Measurements from ENCODE around the gene KCNB1. TPM values are rescaled to one million over a fixed set of nuclear protein-coding genes. Genes with fewer than 3 reads are reported as not detected.

The KCNB1 gene
- total and polyA plus RNA-seq, 2 of the 4 experiments (the other 2 are of a cell fraction), result 0.05 TPM; not detected in 1

DNA sequence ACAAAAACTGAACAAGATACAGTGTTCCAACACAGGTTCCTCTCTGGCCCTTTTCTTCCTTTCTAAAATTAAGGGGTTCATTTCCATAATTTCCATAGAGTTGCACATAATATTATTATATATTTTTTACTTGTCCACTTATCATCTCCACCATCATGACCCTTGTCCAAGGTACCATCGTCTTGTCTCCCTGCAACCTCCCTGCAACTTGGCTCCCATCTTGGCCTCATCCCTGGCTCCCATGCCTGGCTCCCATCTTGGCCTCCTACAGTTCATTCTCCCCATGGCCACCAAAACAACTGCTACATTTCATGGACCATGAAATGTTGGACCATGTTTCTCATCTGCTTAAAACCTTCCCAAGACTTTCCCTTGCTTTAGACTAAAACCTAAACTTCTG is 3.1 kb upstream of the KCNB1 start:
- 60% methylated on average over 1 of the region's 1 CpG; no CpG with 5 or more reads in 1 of the 2 experiments for WGBS, 2 experiments (ENCODE audit: extremely low coverage in 2 of 2, insufficient read length in 1 of 2)
- POLR2A ChIA-PET (ENCODE audit: unreplicated experiment), result no interaction called here

More for the DNA sequence above, 3.1 kb upstream of the KCNB1 start:
- H3K36me3 ChIP-seq (ENCODE audit: control insufficient read depth, insufficient read depth, low read length), result no peaks in the 10 kb centered on the region
- H2BK15ac ChIP-seq (ENCODE audit: low read depth, low read length), result no peak overlapping the region
- in situ Hi-C loops (cut with MboI; ENCODE audit: low sequenced_read_pairs), result no loop called here
- H4K20me1 ChIP-seq (ENCODE audit: insufficient read depth, low read length), result 0 out of 2 replicates have a peak, but pooled peaks cover 6% of the 10 kb centered on the region
- CTCF ChIA-PET, result interaction anchor here (2.7 kb wide), 1 partner anchor 9 kb away, joined by 7 read pairs; no protein-coding TSS in a partner anchor
- intact Hi-C loops (cut with micrococcal nuclease), result loop anchor here (10.0 kb wide), 1 partner anchor 101 kb away; no protein-coding TSS in a partner anchor
- dilution Hi-C loops (cut with HindIII; ENCODE audit: low sequenced_read_pairs, unreplicated experiment), result no loop called here
- no peaks in the 10 kb centered on the region for H3K4me1 ChIP-seq (ENCODE audit: control insufficient read depth, insufficient read depth, low read length)
- H2BK5ac ChIP-seq (ENCODE audit: low read depth, low read length, poor library complexity, severe bottlenecking), result no peak overlapping the region
- H3K4me3 ChIP-seq (ENCODE audit: insufficient read depth, low read depth, low read length), result no peak overlapping the region
- H3K9me3 ChIP-seq (ENCODE audit: control insufficient read depth, insufficient read depth, low read length), result no peaks in the 10 kb centered on the region
- no peak overlapping the region for H3K14ac ChIP-seq (replicated peaks; ENCODE audit: low read depth, low read length)
- no peak overlapping the region for H3K4me2 ChIP-seq (ENCODE audit: low read depth, low read length)
- no peak overlapping the region for H2BK20ac ChIP-seq (ENCODE audit: low read depth, low read length)
- H2AK9ac ChIP-seq (replicated peaks; ENCODE audit: low read depth, low read length, poor library complexity), result no peak overlapping the region
- ATAC-seq (ENCODE audit: low read depth) (no peak), DNase-seq (no peak)
- H3K56ac ChIP-seq (ENCODE audit: extremely low read depth, insufficient read depth, low read length), result no peak overlapping the region
- no peaks in the 10 kb centered on the region for H3K9me1 ChIP-seq (ENCODE audit: insufficient read depth, low read length)
- H3K9ac ChIP-seq (ENCODE audit: low read depth, low read length), result no peak overlapping the region
- no peak overlapping the region for H3K23ac ChIP-seq (ENCODE audit: low read depth, low read length)
- no TSS peak for BruUV-seq (replicated peaks)
- no peak overlapping the region for H2AFZ ChIP-seq (replicated peaks; ENCODE audit: low read length, poor library complexity)
- no peak overlapping the region for H4K5ac ChIP-seq (ENCODE audit: low read depth, low read length)
- H4K91ac ChIP-seq (ENCODE audit: insufficient read depth, low read depth, low read length), result no peak overlapping the region
- no peak overlapping the region for H3K4ac ChIP-seq (ENCODE audit: low read depth, low read length)
- H4K8ac ChIP-seq (ENCODE audit: low read depth in 2 of 2, low read length in 2 of 2), result no peak overlapping the region
- TF ChIP-seq CEBPB (IDR thresholded peaks at IDR 0.05; ENCODE audit: low read depth, low read length) (no peak), CTCF (conservative IDR thresholded peaks at IDR 0.05; ENCODE audit: low read depth, low read length) (no peak), RAD21 (IDR thresholded peaks at IDR 0.05; ENCODE audit: low read length) (no peak), RFX5 (IDR thresholded peaks at IDR 0.05; ENCODE audit: low read depth, low read length) (no peak)
- TF ChIP-seq, protein P1, sequence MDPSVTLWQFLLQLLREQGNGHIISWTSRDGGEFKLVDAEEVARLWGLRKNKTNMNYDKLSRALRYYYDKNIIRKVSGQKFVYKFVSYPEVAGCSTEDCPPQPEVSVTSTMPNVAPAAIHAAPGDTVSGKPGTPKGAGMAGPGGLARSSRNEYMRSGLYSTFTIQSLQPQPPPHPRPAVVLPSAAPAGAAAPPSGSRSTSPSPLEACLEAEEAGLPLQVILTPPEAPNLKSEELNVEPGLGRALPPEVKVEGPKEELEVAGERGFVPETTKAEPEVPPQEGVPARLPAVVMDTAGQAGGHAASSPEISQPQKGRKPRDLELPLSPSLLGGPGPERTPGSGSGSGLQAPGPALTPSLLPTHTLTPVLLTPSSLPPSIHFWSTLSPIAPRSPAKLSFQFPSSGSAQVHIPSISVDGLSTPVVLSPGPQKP (IDR thresholded peaks at IDR 0.05; ENCODE audit: borderline replicate concordance, low read depth, low read length), result no peak
- H2AK5ac ChIP-seq (ENCODE audit: low read depth, low read length), result no peak overlapping the region
- H3K27me3 ChIP-seq (ENCODE audit: control insufficient read depth, insufficient read depth, low read length), result peaks cover 51% of the 10 kb centered on the region
- no peak overlapping the region for H2BK120ac ChIP-seq (ENCODE audit: low read depth, low read length)
- no peaks in the 10 kb centered on the region for H3K79me1 ChIP-seq (ENCODE audit: low read depth in 1 of 2, low read length in 2 of 2)
- no peak overlapping the region for H3K18ac ChIP-seq (ENCODE audit: low read depth, low read length)
- H3K27ac ChIP-seq (ENCODE audit: insufficient read depth, low read length), result no peak overlapping the region

Measured in IMR-90 (cell line).